Breast epithelium (tissue), 3 donors: Measurements from ENCODE around the gene NCSTN.

Experiments
- POLR2A ChIP-seq: fragments of 450-650 bp; IDR thresholded peaks from one replicate; pipeline ENCODE4 v1.6.1; 2016; ENCODE audit warnings: antibody characterized with exemption, mild to moderate bottlenecking, moderate library complexity
- TF ChIP-seq, protein P1 (sequence below), 3 donors: fragments of 450-650 bp; IDR thresholded peaks; one replicate each; pipeline ENCODE4 v1.5.1; 2016 to 2017; ENCODE audit warnings: antibody characterized with exemption in 3 of 3, mild to moderate bottlenecking in 3 of 3, moderate library complexity in 3 of 3

DNA sequence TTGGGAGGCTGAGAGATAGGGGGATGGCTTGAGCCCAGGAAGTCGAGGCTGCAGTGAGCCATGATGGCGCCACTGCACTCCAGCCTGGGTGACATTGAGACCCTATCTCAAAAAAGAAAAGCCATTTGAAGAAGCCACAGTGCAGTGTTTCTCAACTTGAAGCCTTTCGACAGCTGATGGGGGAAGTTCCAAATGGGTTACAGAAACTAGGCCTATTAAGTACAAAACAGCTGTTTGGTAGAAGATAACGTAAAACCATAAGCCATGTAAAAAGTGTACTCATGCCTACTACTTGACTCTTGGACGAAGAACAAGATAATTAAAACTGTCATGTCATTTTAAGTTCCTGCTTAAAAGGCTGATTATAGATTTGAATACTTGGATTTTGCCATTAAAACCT lies 16.8 kb upstream of the NCSTN start:
- TF ChIP-seq, protein P1, sequence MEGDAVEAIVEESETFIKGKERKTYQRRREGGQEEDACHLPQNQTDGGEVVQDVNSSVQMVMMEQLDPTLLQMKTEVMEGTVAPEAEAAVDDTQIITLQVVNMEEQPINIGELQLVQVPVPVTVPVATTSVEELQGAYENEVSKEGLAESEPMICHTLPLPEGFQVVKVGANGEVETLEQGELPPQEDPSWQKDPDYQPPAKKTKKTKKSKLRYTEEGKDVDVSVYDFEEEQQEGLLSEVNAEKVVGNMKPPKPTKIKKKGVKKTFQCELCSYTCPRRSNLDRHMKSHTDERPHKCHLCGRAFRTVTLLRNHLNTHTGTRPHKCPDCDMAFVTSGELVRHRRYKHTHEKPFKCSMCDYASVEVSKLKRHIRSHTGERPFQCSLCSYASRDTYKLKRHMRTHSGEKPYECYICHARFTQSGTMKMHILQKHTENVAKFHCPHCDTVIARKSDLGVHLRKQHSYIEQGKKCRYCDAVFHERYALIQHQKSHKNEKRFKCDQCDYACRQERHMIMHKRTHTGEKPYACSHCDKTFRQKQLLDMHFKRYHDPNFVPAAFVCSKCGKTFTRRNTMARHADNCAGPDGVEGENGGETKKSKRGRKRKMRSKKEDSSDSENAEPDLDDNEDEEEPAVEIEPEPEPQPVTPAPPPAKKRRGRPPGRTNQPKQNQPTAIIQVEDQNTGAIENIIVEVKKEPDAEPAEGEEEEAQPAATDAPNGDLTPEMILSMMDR (IDR thresholded peaks at IDR 0.05): no peak
- no peak for TF ChIP-seq POLR2A
